Esophagus squamous epithelium (tissue), 5 donors: ENCODE results near the gene CALM1. TPM values are rescaled to one million over a fixed set of nuclear protein-coding genes. Genes with fewer than 3 reads are reported as not detected.

Experiments used
- DNase-seq: peaks from one replicate; lab custom pipeline; 2025; lab: John Stamatoyannopoulos, UW
- H3K27ac ChIP-seq, 4 donors: fragments of 200-600 bp; sonication (generic); one replicate each; pipeline ENCODE4 v1.5.1; 2016 to 2019; ENCODE audit warnings: mild to moderate bottlenecking in 1 of 4
- H3K27me3 ChIP-seq, 4 donors: fragments of 200-600 bp; sonication (generic); 1 replicate in 3 of 4; 2 replicates in 1 of 4; pipeline versions ENCODE4 v1.5.1 to v1.6.0; 2017 to 2021; ENCODE audit warnings: antibody characterized with exemption in 1 of 4
- H3K36me3 ChIP-seq, 3 donors: fragments of 200-600 bp; sonication (generic); one replicate each; pipeline ENCODE4 v1.5.1; 2016 to 2019
- H3K4me1 ChIP-seq, 3 donors: fragments of 200-600 bp; sonication (generic); one replicate each; pipeline ENCODE4 v1.5.1; 2017 to 2019
- H3K4me3 ChIP-seq, 4 donors: fragments of 200-600 bp; sonication (generic); 1 replicate in 3 of 4; 2 replicates in 1 of 4; pipeline ENCODE4 v1.5.1; 2016 to 2019; ENCODE audit warnings: mild to moderate bottlenecking in 2 of 4, moderate library complexity in 1 of 4
- H3K9me3 ChIP-seq, 3 donors: fragments of 200-600 bp; sonication (generic); one replicate each; pipeline ENCODE4 v1.5.1; 2016 to 2019
- CTCF ChIP-seq, 6 experiments: fragments of 450-650 bp in 4 of 6; fragments of 200-600 bp in 2 of 6; sonication (generic) in 2 of 6; IDR thresholded peaks; one replicate each; pipeline ENCODE4 v1.5.1; 2016 to 2019; ENCODE audit warnings: antibody characterized with exemption in 6 of 6, mild to moderate bottlenecking in 4 of 6, moderate library complexity in 4 of 6
- POLR2A ChIP-seq, 4 donors: fragments of 450-650 bp; IDR thresholded peaks; one replicate each; pipeline ENCODE4 v1.6.1; 2017; ENCODE audit warnings: antibody characterized with exemption in 4 of 4, mild to moderate bottlenecking in 4 of 4, moderate library complexity in 3 of 4
- WGBS, 2 donors: methylation state at CpG; one replicate each; pipeline ENCODE4 v1.1.5; 2018; 5-methylcytosine and 5-hydroxymethylcytosine counted together
- intact Hi-C: fragments of 100-400 bp; cut with DNase I; formaldehyde crosslinking; loops from one replicate; pipeline ENCODE4 v1.15.0; 2022
- total RNA-seq, 4 donors: library from RNA; depleted of rRNA; stranded (reverse); fragments of >200 nt; gene quantifications; one replicate each; pipeline ENCODE4 v1.1.0, GENCODE V29; 2016
- donor health status: DM: yes; HTN: yes; CAD: no.

Gene CALM1
- total RNA-seq, 4 donors from 2014 or later, result 329 to 554 (median 426) TPM

GRCh38 chr14:90434370-90435020, 37.7 kb downstream of the CALM1 start:
- no peak for DNase-seq
- H3K36me3 ChIP-seq, result no peaks in the 10 kb centered on the region
- peaks cover 0 to 13% (median 5%) of the 10 kb centered on the region in 3 donors for H3K4me1 ChIP-seq
- H3K27ac ChIP-seq, result no peak overlapping the region
- TF ChIP-seq POLR2A (IDR thresholded peaks at IDR 0.05) (no peak), CTCF (IDR thresholded peaks at IDR 0.05) (no peak)
- intact Hi-C loops, result no loop called here
- no peaks in the 10 kb centered on the region for H3K27me3 ChIP-seq
- H3K4me3 ChIP-seq, result no peak overlapping the region
- H3K9me3 ChIP-seq, result no peaks in the 10 kb centered on the region
- WGBS, 2 donors, result 83 to 84% methylated on average over 7 to 8 of the region's 9 CpGs

GRCh38 chr14:90438841-90439240, 42.0 kb downstream of the CALM1 start:
- intact Hi-C loops, result no loop called here
- TF ChIP-seq POLR2A (IDR thresholded peaks at IDR 0.05), result no peak
- no peak for TF ChIP-seq CTCF (IDR thresholded peaks at IDR 0.05)
- DNase-seq, result no peak
- H3K36me3 ChIP-seq, result no peaks in the 10 kb centered on the region
- peaks cover 2 to 56% (median 18%) of the 10 kb centered on the region in 3 donors for H3K4me1 ChIP-seq
- WGBS, 2 donors, result 70 to 78% methylated on average over 6 of the region's 6 CpGs
- no peak overlapping the region for H3K4me3 ChIP-seq
- no peaks in the 10 kb centered on the region for H3K27me3 ChIP-seq
- peak overlapping the region in 2 of 4 donors; percentile 10 to 35 for H3K27ac ChIP-seq
- H3K9me3 ChIP-seq, result no peaks in the 10 kb centered on the region

DNA sequence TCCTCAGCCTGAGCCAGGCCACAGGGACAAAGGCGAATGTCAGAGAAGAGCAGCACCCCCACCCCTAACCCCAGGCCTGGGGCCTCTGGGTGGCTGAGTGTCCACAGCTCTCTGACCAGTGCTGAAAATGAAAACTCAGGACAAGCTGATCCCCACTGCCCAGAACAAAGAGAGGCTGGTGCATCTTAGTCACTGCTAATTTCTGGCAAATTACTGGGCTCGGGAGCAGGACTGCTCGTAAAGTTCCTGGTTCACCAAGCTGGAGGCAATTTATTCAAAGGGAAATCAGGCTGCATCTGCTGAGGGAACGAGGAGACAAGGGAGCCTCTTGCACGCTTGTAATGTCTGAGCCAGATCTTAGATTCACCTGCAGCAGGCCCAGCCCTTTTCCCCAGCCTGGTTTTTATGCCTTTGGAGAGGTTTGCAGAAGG, 43.2 kb downstream of the CALM1 start:
- no peak for DNase-seq
- Histone ChIP-seq H3K36me3 (no peaks in the 10 kb centered on the region), H3K4me3 (no peak overlapping the region), H3K9me3 (no peaks in the 10 kb centered on the region), H3K27ac (peak overlapping the region in 3 of 4 donors; percentile 5 to 93 (median 38)), H3K4me1 (peaks cover 2 to 68% (median 18%) of the 10 kb centered on the region in 3 donors), H3K27me3 (no peaks in the 10 kb centered on the region)
- TF ChIP-seq POLR2A (IDR thresholded peaks at IDR 0.05) (no peak), CTCF (IDR thresholded peaks at IDR 0.05) (no peak)
- intact Hi-C loops, result no loop called here
- WGBS, 2 donors, result 38 to 42% methylated on average over 5 of the region's 5 CpGs

DNA sequence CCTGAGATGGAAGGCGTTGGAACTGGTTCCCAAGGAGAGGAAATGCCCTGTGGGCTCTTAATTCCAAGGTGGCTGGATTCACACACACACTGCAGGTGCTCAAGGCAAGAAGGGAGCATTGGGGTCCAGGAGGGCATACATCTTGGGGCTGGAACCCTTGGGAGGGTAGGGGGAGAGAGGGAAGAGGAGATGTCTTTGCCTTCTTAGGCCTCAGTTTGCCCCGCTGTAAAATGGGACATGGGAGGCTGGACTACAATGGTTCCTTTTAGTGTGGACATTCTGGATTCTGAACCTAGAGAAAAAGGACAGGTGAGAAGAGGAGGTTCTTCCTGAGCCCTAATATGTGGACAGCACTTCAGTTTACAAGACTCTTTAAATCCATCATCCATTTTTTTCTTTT, 43.8 kb downstream of the CALM1 start:
- no peak for TF ChIP-seq POLR2A (IDR thresholded peaks at IDR 0.05)
- no peak for TF ChIP-seq CTCF (IDR thresholded peaks at IDR 0.05)
- peak overlapping the region in 1 of 4 donors; percentile 93 for H3K27ac ChIP-seq
- H3K9me3 ChIP-seq, result no peaks in the 10 kb centered on the region
- WGBS, 2 donors, result 79 to 100% methylated on average over 1 to 2 of the region's 2 CpGs
- intact Hi-C loops, result no loop called here
- no peak for DNase-seq
- H3K36me3 ChIP-seq, result no peaks in the 10 kb centered on the region
- H3K4me3 ChIP-seq, result no peak overlapping the region
- no peaks in the 10 kb centered on the region for H3K27me3 ChIP-seq
- H3K4me1 ChIP-seq, result peaks cover 2 to 71% (median 18%) of the 10 kb centered on the region in 3 donors

- intact Hi-C loops, result no loop called here
- H3K36me3 ChIP-seq, result no peaks in the 10 kb centered on the region
- no peaks in the 10 kb centered on the region for H3K27me3 ChIP-seq
- 64 to 67% methylated on average over 2 of the region's 2 CpGs for WGBS, 2 donors
- H3K4me3 ChIP-seq, result no peak overlapping the region
- no peak for DNase-seq
- no peak for TF ChIP-seq POLR2A (IDR thresholded peaks at IDR 0.05)
- TF ChIP-seq CTCF (IDR thresholded peaks at IDR 0.05), result no peak
- H3K9me3 ChIP-seq, result peaks cover 0 to 3% (median 2%) of the 10 kb centered on the region in 3 donors
- peak overlapping the region; percentile 79 to 93 (median 82) for H3K27ac ChIP-seq
- peaks cover 2 to 71% (median 18%) of the 10 kb centered on the region in 3 donors for H3K4me1 ChIP-seq
These were observed 45.6 kb downstream of the CALM1 start for GRCh38 chr14:90442388-90442787.
